Effector CD4-positive, alpha-beta T cell (primary cell): Measurements from ENCODE around the gene PDE7B.

Experiments
- DNase-seq: peaks from one replicate; pipeline ENCODE4 v3.0.0-alpha.2; 2020

PDE7B gene

DNA sequence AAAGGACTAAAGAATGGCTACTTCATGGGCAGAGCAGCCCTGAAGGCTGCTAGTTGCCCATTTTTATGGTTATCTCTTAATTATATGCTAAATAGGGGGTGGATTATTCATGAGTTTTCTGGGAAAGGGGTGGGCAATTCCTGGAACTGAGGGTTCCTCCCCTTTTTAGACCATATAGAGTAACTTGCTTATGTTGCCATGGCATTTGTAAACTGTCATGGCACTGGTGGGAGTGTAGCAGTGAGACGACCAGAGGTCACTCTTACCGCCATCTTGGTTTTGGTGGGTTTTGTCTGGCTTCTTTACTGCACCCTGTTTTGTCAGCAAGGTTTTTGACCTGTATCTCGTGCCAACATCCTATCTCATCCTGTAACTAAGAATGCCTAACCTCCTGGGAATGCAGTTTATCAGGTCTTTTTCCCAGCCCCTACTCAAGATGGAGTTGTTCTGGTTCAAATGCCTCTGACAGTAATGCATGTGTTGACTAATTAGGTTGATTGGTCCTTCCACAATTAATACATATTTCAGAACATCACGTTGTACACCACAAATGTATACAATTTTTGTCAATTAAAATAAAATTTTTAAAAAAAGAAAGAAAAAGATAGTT, 139.5 kb downstream of the PDE7B start:
- no peak for DNase-seq

DNA sequence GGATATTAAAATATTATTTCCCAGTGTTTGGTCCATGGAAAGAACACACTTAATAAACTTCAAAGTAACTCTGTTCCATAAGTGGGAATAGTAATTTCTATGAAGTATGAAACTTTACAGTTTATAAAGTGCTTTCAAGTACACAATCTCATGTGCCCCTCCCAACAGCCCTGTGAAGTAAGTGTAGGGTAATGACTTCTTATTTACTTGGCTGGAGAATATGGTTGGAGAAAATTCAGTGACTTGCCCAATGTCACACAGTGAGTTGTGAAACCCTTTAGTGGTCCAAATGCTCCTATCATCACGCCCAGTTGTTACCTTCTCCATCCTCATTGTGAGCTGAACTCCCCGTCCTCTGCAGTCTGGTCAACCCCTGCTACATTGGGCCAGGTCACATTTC, 141.2 kb downstream of the PDE7B start:
- no peak for DNase-seq

DNA sequence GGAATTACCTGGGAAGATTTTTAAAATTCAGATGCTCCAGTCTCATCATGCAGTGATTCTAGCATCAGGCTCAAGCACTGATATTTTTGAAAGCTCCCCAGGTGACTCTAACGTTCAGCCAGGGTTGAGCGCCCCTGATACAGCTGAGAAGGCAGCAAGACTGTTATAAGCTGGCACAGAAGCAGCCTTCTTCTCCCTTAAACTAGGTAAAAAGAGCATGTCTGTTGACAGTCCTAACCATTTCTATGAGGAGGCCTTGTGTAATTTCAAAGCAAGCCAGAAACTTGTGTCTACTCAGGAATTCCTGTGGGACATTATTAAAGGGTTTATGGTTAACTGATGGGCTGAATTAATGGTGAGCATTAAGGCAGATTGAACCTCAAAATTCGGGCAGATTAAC, 141.9 kb downstream of the PDE7B start:
- DNase-seq: no peak

DNA sequence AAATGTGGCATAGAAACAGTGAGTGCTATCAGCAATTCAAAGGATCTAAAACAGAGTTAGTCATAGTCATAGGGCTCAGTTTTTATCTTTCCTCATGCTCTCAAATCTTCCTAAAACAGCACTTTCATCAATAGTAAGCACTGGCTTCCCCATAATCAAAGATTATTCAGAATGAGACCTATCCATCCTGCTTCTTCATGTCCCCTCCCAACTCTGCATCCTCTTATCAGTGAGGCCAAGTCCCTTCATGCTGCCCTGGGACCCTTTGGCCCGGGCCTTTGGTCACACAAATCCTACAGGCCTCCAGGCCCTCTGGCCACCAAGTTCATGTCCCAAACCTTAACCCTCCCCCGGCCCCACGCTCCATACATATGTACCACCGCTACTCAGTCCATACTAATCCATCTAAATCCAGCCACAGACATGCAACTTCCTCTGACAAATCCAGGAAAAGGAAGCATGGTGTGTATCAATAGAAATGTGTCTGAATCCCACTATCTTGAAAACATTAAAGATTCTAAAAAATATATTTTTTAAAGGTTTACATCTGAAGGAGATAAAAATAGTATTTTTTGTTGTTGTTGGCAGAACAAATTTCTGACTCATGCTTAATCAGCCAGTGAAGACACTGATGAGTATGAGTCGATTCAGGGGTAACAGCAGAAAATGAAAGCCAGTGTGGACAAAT, 143.5 kb downstream of the PDE7B start:
- DNase-seq: no peak

DNA sequence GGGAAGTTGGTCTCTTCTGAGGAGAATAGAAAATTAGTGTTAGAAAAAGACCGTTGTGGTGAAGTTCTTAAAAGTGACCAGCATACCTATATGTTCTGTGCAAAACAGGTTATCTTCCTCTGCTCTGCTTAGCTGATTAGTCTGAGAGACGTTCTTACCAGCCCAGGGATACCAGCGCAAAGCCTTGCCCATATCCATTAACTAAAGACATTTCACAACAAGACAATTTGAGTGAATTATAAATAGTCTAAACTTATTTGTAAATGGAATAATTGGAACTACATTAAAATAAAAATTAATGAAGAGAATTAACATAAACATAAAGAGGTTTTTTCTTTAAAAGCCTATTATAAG, 144.0 kb downstream of the PDE7B start:
- DNase-seq: no peak

DNA sequence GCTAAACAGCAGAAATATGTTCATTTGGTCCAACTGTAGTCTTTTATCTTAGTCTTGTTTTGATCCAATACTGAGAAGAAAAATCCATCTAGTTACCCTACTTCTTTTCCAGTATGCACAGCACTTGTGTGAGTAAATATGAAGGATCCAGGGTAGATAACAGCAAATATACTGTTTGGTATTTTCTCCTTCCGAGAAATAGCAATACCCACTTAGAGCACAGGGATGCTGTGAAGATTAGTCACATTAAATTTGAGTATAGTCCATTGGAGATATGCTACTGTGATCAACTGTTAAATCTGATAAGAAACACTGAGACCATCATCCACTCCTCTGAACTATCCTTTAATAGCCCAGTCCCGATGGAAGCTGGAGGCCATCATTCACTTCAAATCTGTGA, 145.2 kb downstream of the PDE7B start:
- no peak for DNase-seq

DNA sequence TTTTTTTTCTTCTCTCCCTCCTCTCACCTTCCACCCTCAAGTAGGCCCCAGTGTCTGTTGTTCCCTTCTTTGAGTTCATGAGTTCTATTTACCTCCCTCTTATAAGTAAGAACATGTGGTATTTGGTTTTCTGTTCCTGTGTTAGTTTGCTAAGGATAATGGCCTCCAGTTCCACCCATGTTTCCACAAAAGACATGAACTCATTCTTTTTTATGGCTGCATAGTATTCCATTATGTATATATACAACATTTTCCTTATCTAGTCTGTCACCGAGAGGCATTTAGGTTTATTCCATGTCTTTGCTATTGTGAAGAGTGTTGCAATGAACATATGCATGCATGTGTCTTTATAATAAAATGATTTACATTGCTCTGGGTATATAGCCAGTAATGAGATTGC, 147.9 kb downstream of the PDE7B start:
- no peak for DNase-seq

DNA sequence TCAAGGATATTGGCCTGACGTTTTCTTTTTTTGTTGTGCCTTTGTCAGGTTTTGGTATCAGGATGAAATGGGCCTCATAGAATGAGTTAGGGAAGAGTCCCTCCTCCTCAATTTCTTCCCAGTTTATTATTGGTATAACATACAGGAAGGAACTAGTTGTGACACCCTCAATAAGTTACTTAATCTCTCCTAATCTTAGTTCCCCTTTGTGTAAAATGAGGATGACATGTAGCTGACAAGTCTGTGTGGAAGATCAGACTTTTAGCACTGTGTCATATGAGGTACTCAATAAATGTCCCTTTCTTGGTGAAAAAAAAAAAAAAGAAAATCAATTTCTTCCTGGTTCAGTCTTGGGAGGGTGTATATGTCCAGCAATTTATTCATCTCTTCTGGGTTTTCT, 155.8 kb downstream of the PDE7B start:
- DNase-seq: no peak

DNA sequence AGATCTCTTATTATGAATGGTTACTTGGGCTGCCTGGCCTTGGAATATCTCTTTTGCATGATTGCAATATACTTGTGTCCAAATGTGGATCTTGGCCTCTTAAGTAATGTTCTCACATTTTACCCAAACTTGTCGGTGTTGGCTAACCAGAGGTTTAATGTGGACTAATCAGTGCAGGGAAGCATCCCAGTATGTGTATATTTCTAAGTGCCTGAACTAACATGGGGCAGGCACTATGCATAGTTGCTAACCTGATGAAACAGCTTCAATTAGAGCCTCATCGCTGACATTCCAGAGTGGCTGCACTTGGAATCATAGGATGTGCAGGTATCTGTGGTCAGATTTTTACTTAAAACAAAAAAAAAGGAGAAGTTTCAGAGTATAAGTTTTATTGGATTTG, 160.0 kb downstream of the PDE7B start:
- no peak for DNase-seq

DNA sequence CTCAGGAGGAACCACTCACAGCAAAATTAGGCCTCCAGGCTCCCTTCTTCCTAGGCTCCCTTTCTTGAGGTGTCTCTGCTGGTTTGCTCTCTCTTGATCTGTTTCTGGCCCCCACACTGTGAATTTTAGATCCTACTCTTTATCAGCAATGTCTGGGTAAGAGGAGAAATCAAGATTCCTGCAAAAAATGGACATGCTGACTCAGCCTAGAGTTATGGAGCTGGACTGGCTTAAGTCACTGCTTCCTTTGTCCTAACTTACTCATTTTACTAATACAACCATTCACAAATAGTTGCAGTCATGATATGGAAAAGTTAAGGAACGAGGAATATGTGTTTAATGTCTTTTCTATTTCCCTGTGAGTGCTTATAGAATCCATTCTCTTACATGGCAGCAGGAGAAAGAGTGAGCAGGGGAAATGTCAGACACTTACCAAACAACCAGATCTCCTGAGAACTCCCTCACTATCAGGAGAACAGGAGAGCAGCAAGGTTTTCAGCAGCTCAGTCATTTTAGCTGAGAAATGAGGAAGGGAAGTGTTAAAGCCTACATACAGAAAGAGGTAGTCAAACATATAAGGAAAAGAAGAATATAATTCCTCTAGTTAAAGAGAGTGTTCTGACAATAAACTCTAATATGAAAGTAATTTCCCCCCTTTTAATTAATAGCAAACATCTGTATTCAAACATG, 160.8 kb downstream of the PDE7B start:
- DNase-seq: no peak

DNA sequence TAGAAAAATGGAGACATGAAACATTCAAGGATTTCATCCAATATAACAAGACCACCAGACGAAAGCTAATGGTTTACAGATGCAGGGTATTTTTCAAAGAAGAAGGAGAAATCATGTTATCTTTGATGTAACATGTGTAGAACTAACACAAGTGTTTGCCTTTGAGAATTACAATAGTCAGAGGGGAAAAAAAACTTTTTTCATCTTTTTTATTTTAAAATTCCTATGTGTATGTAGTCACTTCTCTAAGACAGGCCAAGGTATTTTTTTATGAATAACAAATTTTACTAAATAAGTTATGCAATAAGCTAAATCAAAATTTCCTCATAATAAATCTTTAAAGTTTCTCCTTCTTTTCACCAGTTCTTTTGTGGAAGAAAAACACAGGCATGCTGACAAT, 161.4 kb downstream of the PDE7B start:
- no peak for DNase-seq

DNA sequence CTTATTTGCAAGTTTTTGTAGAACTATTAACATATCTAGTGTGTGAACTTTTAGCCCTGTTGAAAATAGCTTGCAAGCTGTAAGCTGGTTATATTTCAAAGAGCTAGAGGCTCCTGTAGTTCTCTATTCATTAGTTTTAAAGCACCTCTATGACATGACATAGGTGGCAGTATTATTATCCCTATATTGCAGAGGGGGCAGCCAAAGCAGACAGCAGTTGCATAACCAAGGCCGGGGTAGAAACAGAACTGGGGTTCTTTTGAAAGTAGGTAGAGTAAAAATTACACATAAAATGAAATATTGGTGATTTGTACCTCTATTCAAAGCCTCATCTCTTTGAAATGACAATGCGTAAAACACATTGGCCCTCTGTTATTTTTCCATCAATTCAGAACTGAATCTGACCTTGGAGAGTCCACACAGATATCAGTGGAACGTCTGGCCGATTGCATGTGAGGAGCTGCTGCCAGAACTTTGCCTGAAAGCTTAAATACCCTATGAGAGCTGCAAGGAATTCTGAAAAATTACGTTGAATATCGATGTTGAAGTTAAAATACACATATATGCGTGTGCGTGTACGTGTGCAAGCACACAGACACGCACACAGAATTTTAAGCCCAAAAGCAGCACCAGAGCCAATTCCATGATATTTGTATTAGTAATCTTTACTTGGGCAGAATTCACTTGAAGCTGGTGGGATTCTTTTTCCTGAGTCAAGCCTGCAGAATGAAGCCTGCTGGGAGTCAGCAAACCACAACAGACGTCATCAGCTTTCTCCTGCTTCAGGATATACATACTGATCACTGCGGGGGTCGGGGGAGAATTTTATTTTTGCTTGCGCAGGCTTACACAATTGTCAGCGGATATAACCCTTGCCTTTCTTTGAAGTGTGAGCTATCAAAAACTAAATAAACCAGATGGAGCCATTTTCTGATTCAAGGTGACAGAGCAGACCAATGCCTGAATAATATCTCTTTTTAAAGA, 163.2 kb downstream of the PDE7B start:
- DNase-seq: no peak

DNA sequence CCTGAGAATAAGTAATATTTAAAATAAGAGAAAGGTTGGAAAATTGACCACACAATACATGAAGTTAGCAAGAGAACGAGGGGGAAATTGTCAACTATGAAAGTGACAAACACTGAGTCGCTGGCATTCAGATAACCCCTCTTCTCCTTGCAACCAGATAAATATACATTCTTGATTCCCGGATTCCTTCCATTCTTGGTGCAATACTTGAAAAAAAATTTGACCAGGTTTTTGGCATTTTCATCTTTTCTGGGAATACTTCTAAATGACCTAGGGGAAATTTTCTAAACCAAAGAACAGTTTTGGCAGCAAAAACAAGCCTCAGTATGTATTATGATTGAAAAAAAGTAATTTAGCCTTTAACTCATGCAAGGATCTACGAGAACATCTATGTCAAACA, 164.0 kb downstream of the PDE7B start:
- DNase-seq: no peak

DNA sequence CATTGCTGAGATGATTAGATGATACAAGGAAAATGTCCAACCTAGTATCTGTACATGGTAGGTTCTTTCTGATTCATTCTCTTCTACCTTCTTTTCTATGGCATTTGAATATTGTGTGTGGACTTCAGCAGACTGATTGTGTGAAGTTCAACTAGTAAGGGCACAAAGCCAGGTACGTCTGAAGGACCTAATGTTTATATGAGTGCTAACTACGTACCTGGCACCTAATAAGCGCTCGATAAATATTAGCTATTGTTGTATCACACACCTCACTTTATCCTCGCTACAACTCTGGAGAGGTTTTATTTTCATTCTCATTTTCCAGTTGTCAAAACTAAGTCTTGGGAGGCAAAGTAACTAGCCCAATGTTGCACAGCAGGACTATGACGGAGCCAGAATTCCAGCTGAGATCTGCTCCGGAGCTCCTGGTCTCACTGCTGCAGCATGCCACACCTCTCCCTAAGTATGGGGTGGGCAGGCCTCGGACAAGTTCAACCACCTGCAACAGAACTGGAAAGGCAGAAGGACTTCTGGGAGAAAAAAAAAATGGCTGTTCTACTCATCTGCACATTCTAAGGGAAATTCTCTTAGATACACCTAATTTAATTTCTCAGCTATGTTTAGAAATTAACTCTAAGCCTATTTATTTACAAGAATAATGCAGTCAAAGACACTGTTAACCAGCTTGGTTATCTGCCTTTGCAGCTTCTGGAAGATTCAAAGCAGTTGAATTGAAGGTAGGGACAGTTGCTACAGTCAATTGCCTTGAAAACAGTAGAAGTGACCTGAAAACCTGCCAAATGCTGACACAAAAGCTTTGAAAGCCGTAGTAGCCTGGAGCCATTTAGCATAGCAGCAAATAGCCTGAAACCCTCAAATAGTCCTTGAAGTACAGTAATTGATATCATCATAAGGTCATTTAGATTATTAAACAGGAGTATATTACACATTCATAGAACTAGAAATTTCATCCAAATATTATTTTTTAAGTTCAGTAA, 165.0 kb downstream of the PDE7B start:
- DNase-seq: no peak

DNA sequence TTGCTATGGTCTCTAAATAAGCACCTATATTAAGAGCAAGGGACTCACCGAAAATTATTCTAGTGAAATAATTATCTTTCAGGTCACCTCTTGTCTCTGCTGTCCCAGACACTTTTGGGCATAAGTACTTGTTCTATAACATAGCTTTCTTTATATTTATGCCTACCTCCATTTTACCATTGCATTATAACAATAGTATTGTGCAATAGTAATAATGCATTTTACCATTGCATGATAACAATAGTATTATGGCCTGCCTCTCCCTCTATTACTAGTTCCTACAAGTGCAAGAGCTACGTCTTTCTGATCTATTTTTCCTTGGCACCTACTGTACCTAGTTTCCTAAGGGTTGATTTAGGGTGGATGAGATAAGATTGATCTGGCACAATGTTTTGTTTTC, 169.2 kb downstream of the PDE7B start:
- DNase-seq: no peak

DNA sequence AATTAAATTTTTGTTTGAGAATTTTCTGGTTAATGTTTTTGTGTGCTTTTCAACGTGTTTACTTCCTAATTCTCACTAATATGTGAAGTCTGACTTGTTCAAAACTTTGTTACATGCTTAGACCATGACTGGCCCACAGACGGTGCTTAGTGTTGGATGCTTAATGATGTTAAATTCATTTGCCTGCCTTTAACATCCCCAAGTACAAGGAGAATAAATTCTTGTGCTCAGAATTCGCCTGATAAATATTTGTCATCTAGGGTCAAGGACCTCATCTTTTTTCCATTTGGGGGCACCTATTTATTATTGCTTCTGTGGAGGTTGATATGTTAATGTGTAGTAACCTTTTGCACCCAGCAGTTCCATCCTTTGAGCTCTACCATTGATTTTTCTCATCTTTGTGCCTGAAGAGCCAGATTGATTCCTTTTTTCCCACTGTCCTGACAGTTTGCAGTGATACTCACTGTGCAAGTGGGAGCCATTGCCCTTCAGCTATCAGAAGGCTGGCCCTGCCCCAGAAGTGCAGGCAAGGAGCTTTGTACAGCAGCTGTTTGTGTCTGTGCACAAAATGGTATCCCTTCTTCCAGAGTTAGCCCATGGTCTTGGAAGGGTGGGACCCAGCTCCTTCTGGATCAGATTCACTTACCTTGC, 170.8 kb downstream of the PDE7B start:
- no peak for DNase-seq

DNA sequence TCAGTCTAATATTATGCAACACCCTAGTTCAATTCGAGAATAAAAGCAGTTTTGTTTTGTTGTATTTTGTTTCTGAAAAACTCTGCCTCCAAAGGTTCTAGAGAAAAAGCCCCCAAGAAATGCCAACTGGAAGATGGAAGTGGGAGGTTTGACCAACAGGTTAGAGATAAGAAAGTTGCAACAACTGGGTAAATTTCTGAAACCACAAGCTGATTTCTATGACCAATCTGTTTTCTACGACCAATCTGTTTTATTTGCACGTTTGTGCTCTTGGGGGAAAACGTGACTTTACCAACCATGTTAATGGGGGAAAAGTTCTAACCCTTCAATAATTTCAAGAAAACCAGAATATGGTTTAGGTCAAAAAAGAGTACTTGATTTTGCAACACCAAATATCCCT, 173.2 kb downstream of the PDE7B start:
- no peak for DNase-seq

DNA sequence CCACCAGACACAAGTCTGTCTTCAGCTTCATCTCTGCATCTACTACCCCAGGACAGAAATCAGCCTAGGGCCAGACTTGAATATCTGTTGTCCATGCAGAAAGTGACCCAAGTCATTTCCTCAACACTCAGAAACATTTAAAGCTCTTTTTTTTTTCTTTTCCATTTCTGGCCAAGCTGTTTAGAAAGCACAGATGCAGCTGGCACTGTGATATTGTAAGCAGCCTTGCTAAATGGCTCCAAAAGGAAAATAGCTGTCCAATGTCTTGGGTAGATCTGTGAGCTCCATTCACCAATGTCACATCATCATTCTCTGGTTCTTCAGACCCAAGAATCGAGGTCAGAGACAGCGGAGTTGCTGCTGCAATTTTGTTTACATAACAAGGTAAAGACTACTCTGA, 174.2 kb downstream of the PDE7B start:
- DNase-seq: no peak

DNA sequence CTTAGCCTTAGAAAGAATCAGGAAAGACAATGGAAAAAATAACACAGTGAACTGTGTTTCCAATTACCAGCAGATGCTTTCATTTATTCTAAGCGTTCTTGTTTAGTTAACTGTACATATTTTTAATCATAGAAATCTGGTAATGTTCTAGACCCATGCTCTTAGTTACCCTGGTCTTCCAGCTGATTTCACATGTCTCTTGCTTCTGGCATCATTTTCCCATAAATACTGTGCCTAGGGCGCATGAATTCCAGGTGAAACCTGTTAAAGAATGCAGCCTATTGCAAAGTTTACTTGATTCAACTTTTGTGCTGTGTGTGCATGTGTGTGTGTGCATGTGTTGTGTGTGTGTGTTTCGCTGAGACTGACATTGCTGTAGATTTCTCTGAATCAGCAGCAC, 178.6 kb downstream of the PDE7B start:
- DNase-seq: no peak

DNA sequence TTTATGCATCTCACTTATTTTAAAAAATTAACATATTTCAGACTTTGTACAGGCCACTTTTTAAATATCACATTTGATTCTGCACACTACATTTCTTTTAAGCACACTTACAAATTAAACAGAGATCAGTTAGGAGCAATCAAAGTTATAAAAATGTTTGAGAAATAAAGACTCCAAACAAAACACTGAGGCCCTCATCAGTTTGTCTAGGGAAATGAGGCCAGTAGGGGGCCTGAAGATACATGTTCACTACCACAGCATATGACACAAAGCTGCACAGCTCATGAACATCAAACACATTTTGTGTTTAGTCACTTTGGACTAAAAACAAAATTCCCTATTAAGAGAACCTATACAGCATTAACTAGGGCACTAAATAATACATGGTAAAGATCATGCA, 180.5 kb downstream of the PDE7B start:
- no peak for DNase-seq

DNA sequence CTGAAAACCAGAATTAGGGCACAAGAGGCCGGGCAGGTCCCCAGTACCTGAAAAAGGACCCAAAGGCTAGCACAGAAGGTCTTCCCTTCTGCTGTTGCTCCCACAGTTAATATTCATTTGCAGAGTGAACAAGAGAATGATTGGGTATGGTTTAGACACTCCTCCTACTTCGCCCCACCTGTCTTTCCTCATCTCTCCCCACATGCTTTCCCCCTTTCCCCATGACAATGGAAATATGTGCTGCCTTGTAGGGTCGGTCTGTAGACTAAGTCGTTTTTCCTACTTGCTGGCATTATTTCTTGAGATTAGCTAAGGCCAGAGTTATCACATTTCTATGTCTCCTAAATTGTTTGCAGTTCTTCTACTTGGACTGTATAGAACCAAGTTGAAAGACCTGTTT, 181.9 kb downstream of the PDE7B start:
- DNase-seq: no peak

DNA sequence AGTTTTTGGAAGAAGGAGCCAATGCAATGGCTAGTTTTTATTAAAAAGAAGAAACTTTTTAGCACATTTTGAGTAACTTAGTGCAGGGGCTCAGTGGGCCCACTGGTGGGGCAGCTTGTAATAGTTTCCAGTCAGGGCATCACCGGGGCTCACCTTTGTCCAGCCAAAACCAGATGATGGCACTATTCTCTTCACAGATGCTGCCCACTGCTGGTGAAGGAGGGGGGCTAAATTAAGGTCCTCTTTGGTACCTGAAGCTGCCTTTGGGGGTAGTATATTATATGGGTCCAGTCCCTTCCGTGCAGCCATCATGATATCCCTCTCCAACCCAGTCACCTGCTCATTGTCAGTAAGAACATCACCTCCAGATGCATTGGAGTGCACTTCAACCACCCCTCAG, 182.9 kb downstream of the PDE7B start:
- DNase-seq: no peak
